Activated T-cell treated with anti-CD3 and anti-CD28 coated beads, Interleukin-2, amount 50 U/mL, for 4 hours (primary cell): ENCODE data around the gene SIL1. TPM values are rescaled to one million over a fixed set of nuclear protein-coding genes. Genes with fewer than 3 reads are reported as not detected.
"Not testable (repeated sequence)": the region's sequence is repeated elsewhere in the genome, so short reads cannot be mapped to it uniquely, and the experiment has no call there.

Experiments
- ATAC-seq, 2 donors: fragments of 200-7000 bp; cut with Tn5 transposase; one replicate each; pipeline ENCODE4 v1.10.0; 2021
- DNase-seq: peaks from one replicate; pipeline ENCODE4 v3.0.0-alpha.2; 2020
- H3K27me3 Mint-ChIP-seq: one replicate; pipeline ENCODE4 v1.8.0; 2021; ENCODE audit warnings: low read depth, mixed read lengths
- H3K36me3 Mint-ChIP-seq: one replicate; pipeline ENCODE4 v1.8.0; 2022; ENCODE audit warnings: mixed read lengths; ENCODE audit not compliant: insufficient read depth
- H3K4me1 Mint-ChIP-seq: one replicate; pipeline ENCODE4 v1.8.0; 2021; ENCODE audit warnings: low read depth, mixed read lengths
- H3K4me3 Mint-ChIP-seq: one replicate; pipeline ENCODE4 v1.8.0; 2021; ENCODE audit warnings: mild to moderate bottlenecking, moderate library complexity, mixed read lengths
- H3K9me3 Mint-ChIP-seq: one replicate; pipeline ENCODE4 v1.8.0; 2021; ENCODE audit warnings: mixed read lengths
- total RNA-seq, 3 donors: library from RNA; stranded (reverse); gene quantifications; one replicate each; pipeline ENCODE4 v1.2.1, GENCODE V29; 2021

The SIL1 gene
- total RNA-seq, 3 donors from 2014 or later: 17.8 to 26.1 (median 22.9) TPM

DNA sequence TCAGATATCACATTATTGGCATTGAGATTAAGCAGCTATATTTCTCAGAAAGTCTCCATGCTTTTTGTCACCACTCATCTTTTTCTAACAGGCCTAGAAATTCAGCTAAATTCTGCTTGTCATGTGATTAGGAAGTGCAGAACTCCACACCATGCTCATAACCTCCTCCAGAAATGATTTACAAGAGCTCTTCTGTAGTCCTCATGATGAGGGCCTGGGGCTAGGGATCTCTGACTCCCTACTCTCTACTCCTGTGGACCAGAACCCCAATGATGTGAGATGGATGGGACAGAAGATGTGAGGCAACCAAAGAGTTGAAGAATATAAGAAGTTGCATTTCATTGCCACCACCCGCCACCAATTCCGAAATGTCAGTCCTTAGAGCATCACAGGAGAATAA lies 16.5 kb upstream of the SIL1 start:
- peaks cover 2% of the 10 kb centered on the region for H3K4me1 Mint-ChIP-seq
- ATAC-seq (no peak), DNase-seq (no peak)
- no peaks in the 10 kb centered on the region for H3K9me3 Mint-ChIP-seq
- H3K27me3 Mint-ChIP-seq: peaks cover 1% of the 10 kb centered on the region
- H3K4me3 Mint-ChIP-seq: no peak overlapping the region
- H3K36me3 Mint-ChIP-seq: no peaks in the 10 kb centered on the region

DNA sequence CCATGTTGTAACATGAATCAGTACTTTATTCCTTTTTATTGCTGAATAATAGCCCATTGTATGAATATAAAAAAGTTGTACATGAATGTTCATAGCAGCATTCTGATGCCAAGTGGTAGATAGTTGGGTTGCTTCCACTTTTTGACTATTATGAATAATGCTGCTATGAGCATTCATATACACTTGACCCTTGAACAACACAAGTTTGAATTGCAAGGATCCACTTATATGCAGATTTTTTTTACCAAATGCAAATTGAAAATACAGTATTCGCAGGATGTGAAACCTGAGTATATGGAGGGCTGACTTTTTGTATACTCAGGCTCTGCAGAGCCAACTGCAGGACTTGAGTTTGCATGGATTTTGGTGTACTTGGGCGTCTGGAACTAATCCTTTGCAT lies 14.7 kb upstream of the SIL1 start:
- Mint-ChIP-seq H3K4me3 (no peak overlapping the region), H3K9me3 (no peaks in the 10 kb centered on the region), H3K36me3 (no peaks in the 10 kb centered on the region), H3K27me3 (peaks cover 1% of the 10 kb centered on the region), H3K4me1 (peaks cover 2% of the 10 kb centered on the region)
- ATAC-seq: no peak
- DNase-seq: no peak

DNA sequence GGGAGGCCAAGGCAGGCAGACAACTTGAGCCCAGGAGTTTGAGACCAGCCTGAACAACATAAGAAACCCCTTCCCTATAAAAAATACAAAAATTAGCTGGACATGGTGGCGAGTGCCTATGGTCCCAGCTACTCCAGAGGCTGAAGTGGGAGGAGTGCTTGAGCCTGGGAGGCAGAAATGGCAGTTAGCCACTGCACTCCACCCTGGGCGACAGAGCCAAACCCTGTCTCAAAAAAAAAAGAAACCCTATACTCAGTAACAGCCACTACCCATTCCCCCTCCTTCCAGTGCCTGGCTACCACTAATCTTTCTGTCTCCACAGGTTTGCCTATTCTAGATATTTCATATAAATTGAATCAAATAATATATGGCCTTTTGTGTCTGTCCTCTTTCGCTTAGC lies 14.3 kb upstream of the SIL1 start:
- Mint-ChIP-seq H3K4me3 (no peak overlapping the region), H3K9me3 (no peaks in the 10 kb centered on the region), H3K36me3 (no peaks in the 10 kb centered on the region), H3K4me1 (peaks cover 2% of the 10 kb centered on the region), H3K27me3 (peaks cover 1% of the 10 kb centered on the region)
- DNase-seq: no peak
- no peak for ATAC-seq

DNA sequence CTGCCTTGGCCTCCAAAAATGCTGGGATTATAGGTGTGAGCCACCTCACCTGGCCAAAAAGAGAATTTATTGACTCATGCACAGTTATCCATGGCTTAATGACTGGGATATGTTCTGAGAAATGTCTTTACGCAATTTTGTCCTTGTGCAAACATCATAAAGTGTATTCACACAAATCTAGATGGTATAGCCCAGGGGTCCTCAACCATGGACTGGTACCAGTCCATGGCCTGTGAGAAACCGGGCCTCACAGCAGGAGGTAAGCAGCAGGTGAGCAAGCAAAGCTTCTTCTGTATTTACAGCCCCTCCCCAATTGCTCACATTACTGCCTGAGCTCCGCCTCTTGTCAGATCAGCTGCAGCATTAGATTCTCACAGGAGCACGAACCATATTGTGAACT lies 12.4 kb upstream of the SIL1 start:
- peaks cover 2% of the 10 kb centered on the region for H3K4me1 Mint-ChIP-seq
- no peaks in the 10 kb centered on the region for H3K9me3 Mint-ChIP-seq
- H3K27me3 Mint-ChIP-seq: peaks cover 3% of the 10 kb centered on the region
- DNase-seq (no peak), ATAC-seq (no peak)
- H3K36me3 Mint-ChIP-seq: no peaks in the 10 kb centered on the region
- H3K4me3 Mint-ChIP-seq: no peak overlapping the region

DNA sequence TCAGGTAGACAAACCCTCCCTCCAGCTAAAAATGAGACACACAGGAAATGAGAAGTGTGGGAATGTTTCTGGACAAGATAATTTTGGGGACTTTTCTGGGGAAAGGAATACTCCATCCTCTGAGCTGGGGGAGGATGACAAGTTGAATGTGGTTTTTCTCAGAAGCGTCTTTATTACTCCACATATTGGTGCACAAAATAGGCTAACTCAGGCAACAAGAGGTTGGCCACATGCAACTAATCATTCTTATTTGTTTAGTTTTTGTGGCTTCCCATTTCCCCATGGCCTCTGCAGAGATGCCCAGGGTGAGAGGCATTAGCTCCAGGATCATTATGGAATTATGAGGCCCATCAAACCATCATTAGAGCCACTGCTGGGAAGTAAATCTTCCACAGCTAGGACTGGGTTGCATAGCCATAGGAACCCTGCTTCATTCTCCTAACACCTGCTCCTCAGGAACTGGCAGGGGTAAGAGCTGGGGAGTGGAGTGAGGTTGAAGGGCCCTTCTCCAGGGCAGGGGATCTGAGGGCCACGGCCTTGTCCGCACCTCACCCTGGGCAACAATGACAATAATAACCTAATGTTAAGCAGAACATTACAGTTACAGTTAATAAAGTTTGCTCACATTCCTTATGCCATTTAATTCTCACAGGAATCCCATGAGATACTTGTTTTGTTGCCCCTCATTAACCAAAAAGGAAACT lies 9.3 kb upstream of the SIL1 start:
- Mint-ChIP-seq H3K9me3 (no peaks in the 10 kb centered on the region), H3K4me3 (no peak overlapping the region), H3K36me3 (no peaks in the 10 kb centered on the region), H3K4me1 (no peaks in the 10 kb centered on the region), H3K27me3 (peaks cover 1% of the 10 kb centered on the region)
- ATAC-seq (no peak), DNase-seq (no peak)

DNA sequence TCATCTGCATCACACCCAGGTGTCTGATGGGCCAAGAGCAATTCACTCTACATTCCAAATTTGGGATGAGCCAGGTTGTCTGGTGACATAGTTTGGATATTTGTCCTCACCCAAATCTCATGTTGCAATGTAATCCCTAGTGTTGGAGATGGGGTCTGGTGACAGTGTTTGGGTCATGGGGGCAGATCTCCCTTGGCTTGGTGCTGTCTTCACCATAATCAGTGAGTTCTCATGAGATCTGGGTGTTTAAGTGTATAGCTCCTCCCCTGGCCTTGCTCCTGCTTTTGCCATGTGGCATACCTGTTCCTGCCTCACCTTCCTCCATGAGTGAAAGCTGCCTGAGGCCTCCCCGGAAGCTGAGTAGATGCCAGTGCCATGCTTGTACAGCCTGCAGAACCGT lies 7.4 kb upstream of the SIL1 start:
- no peaks in the 10 kb centered on the region for H3K9me3 Mint-ChIP-seq
- no peaks in the 10 kb centered on the region for H3K36me3 Mint-ChIP-seq
- H3K4me3 Mint-ChIP-seq: no peak overlapping the region
- DNase-seq (no peak), ATAC-seq (no peak)
- peaks cover 1% of the 10 kb centered on the region for H3K27me3 Mint-ChIP-seq
- H3K4me1 Mint-ChIP-seq: no peaks in the 10 kb centered on the region

DNA sequence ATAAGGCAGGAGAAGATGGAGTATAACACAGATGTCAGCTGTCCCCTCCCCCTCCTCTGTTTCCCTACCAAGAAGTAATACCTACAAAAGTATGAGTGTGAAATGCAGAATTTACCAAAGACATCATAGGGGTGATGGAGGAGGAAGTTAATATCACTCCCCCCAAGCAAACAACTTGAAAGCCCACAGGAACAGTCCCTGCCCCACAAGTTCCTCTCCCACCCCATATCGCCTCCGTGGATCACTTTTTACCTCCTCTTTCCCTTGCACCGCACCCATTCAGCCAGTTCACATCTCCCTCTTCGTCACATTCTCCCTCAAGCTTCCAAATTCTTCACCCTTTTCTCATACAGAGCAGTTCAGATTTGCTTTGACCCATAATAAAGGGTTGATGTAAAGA lies 7.0 kb upstream of the SIL1 start:
- Mint-ChIP-seq H3K36me3 (no peaks in the 10 kb centered on the region), H3K4me1 (no peaks in the 10 kb centered on the region), H3K4me3 (no peak overlapping the region), H3K9me3 (no peaks in the 10 kb centered on the region), H3K27me3 (peaks cover 1% of the 10 kb centered on the region)
- DNase-seq (no peak), ATAC-seq (no peak)

DNA sequence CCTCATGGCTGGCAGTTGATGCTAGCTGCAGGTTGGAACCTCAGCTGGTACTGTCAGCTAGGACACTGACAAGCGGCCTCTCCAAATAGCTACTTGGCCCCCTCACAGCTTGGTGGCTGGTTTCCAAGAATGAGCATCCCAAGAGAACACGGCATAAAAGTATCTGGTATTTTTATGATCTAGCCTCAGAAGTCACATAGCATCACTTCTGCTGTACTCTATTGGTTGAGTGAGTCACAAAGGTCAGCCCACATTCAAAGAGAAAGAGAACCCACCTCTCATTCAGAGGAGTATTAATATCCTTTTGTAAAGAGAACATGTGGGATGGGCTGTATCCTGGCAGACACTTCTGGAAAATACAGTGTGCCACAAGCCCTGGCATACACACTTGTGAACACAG lies 6.0 kb upstream of the SIL1 start:
- DNase-seq (no peak), ATAC-seq (no peak)
- peaks cover 2% of the 10 kb centered on the region for H3K4me1 Mint-ChIP-seq
- no peaks in the 10 kb centered on the region for H3K36me3 Mint-ChIP-seq
- peaks cover 1% of the 10 kb centered on the region for H3K27me3 Mint-ChIP-seq
- H3K4me3 Mint-ChIP-seq: no peak overlapping the region
- H3K9me3 Mint-ChIP-seq: no peaks in the 10 kb centered on the region

DNA sequence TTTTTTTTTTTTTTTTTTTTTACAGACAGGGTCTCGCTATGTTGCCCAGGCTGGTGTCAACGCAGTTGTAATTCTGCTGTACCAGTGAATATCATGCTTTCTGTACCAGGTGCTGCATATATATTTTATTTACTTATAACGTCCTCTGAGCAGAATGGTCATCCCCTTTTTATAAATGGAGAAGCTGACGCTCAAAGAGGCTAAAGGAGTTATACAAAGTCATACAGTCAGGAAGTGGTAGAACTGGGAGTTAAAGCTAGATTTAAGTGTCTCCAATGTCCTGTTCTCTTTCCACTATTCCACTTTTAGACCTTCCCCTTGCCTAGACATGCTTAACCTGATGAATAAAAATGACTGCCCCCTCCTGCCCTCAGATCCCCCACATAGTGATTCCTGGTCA lies 1.2 kb upstream of the SIL1 start:
- Mint-ChIP-seq H3K9me3 (no peaks in the 10 kb centered on the region), H3K4me3 (peak overlapping the region; percentile 2), H3K27me3 (no peaks in the 10 kb centered on the region), H3K36me3 (peaks cover 1% of the 10 kb centered on the region), H3K4me1 (peaks cover 20% of the 10 kb centered on the region)
- DNase-seq (no peak), ATAC-seq (no peak)

DNA sequence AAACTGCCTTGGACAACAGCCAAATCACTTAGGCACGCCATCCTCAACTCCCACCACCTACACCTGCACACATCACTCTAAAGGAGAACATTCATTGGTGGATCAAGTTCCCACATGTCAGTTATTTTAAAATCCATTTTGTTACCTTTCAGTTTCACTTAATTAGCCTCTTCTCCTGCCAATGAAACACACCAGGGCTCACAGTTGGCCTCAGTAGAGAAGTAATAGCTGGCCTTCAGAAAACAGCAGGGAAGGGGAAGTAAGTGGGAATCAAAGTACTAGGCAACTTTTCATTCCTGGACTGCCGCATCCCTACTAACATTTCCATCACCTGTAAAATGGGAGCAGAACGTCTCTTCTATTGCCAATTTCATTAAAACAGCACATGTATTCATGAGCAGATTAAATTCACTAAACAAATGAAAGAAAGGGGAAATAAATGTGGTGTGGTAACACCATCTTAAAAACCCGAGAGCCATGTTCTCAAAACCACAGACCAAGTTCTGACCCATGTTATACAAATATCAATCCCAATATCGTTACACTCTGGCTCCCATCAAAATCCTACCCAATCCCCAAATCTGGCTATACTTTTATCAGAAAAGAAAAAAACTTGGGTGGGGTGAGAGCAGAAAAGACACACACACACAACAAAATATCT lies 1.7 kb downstream of the SIL1 start:
- H3K4me1 Mint-ChIP-seq: peaks cover 20% of the 10 kb centered on the region
- no peaks in the 10 kb centered on the region for H3K27me3 Mint-ChIP-seq
- DNase-seq: no peak
- H3K9me3 Mint-ChIP-seq: no peaks in the 10 kb centered on the region
- peaks cover 6% of the 10 kb centered on the region for H3K36me3 Mint-ChIP-seq
- peak overlapping the region; percentile 96 for H3K4me3 Mint-ChIP-seq
- ATAC-seq: no peak

DNA sequence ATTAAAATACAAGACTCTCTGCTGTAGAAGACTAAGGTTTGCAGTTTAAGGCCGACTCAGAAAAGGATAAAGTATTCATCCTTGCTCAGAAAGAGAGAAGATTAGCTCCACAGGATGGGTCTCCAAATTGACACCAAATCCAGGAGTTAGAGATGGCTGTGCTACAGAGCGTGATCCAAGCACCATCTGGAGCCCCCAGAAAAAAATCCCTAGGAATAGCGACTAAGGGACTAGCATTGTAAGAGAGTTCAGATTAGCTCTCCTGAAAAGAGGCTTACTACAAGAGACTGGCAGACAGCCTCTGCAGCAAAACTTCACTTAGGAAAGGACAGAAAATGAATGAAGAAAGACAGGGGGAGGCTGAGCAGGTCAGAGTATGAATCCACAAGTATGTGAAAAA lies 3.7 kb downstream of the SIL1 start:
- Mint-ChIP-seq H3K4me3 (no peak overlapping the region), H3K4me1 (peaks cover 19% of the 10 kb centered on the region), H3K9me3 (no peaks in the 10 kb centered on the region), H3K36me3 (peaks cover 7% of the 10 kb centered on the region), H3K27me3 (no peaks in the 10 kb centered on the region)
- DNase-seq (no peak), ATAC-seq (no peak)

DNA sequence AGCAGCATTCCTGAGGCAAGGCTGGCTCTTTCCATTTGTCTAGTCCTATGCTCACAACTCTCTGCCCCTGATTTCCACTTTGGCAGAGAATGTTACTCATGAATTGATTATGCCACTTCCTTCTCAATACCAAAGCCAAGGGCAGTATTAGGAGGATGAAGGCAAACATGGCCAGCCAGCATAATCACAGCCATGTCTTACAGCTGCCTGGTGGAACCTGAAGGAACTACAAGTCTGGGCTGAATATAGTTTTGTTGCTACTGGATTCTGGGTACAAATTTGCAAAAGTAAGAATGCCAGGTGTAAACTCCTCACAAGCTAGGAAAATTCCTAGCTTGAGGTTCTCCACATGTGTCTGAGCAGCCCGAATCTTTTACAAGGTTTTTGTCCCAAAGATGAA lies 4.2 kb downstream of the SIL1 start:
- Mint-ChIP-seq H3K27me3 (no peaks in the 10 kb centered on the region), H3K4me1 (peaks cover 19% of the 10 kb centered on the region), H3K36me3 (peaks cover 7% of the 10 kb centered on the region), H3K4me3 (no peak overlapping the region), H3K9me3 (no peaks in the 10 kb centered on the region)
- ATAC-seq: no peak
- no peak for DNase-seq

DNA sequence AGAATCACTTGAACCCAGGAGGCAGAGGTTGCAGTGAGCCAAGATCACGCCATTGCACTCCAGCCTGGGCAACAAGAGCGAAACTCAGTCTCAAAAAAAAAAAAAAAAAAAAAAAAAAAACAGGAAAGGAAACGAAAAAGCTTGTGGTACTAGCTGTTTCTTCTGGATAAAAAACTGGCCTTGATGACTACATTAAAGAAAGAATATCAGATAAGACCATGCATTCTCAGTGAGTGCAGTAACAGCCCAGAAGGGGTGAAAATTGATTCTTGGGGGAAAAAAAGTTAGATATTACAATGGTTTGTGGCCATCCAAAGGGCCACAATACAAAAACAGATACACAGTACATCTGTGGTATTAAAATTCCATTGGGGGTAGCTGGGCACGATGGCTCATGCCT lies 5.3 kb downstream of the SIL1 start:
- not testable (repeated sequence) for H3K27me3 Mint-ChIP-seq, DNase-seq, H3K4me3 Mint-ChIP-seq, H3K9me3 Mint-ChIP-seq, ATAC-seq, H3K36me3 Mint-ChIP-seq
- H3K4me1 Mint-ChIP-seq: peaks cover 16% of the 10 kb centered on the region

DNA sequence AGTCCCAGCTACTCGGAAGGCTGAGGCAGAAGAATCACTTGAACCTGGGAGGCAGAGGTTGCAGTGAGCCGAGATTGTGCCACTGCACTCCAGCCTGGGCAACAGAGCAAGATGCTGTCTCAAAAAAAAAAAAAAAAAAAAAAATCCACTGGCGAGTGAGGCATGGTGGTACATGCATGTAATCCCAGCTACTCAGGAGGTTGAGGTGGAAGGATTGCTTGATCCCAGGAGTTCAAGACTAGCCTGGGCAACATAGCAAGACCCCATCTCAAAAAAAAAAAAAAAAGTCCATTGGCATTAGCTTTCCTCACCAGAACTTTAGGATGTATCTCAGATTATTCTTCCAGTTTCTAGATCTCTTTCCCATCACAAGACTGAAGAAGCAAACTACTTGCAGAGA lies 6.2 kb downstream of the SIL1 start:
- H3K9me3 Mint-ChIP-seq, DNase-seq, H3K4me1 Mint-ChIP-seq, H3K27me3 Mint-ChIP-seq, H3K4me3 Mint-ChIP-seq, H3K36me3 Mint-ChIP-seq, ATAC-seq: not testable (repeated sequence)

DNA sequence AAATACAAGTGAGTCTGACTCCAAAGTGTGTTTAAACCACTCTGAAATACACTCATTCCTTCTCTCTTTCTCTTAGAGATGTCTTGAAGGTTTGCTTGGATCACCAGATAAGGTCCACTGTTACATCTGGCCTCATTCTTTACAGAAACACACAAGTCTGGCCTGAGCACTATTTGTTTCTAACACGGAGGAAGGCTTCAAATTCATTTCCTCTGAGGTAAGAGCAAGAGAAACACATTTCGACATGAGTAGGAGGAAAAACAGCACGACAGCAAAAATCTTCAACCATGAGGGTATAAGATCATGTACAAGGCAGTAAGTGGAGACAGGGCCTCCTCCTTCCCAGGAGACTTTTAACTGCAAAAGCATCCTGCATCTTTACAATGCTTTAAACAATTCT lies 8.0 kb downstream of the SIL1 start:
- ATAC-seq (no peak), DNase-seq (no peak)
- Mint-ChIP-seq H3K4me1 (peaks cover 1% of the 10 kb centered on the region), H3K36me3 (peaks cover 13% of the 10 kb centered on the region), H3K9me3 (no peaks in the 10 kb centered on the region), H3K27me3 (no peaks in the 10 kb centered on the region), H3K4me3 (no peak overlapping the region)
